ENCODE data around the gene USP12.

GRCh38 chr13:27172495-27172842, 858 bp upstream of the USP12 start:
- TF ChIP-seq CTCF (IDR thresholded peaks at IDR 0.05) = no peak
- no peak for TF ChIP-seq POLR2A (IDR thresholded peaks at IDR 0.05)
- TF ChIP-seq EP300 (IDR thresholded peaks at IDR 0.05) = no peak

Measured in tibial nerve (tissue), 4 donors.